Activated naive CD4-positive, alpha-beta T cell treated with anti-CD3 and anti-CD28 coated beads for 36 hours (primary cell): ENCODE data around the gene CACNG5. TPM values are rescaled to one million over a fixed set of nuclear protein-coding genes. Genes with fewer than 3 reads are reported as not detected.

Source experiments
- CTCF ChIA-PET: fragments of 350-600 bp; sonication (Branson Sonifier 250); formaldehyde crosslinking; loops from one replicate; lab custom pipeline; 2021; ENCODE audit warnings: antibody characterized with exemption; lab: Charles Lee
- DNase-seq: peaks from one replicate; pipeline ENCODE4 v3.0.0-alpha.2; 2020
- H3K27ac Mint-ChIP-seq: one replicate; pipeline ENCODE4 v1.8.0; 2021; ENCODE audit warnings: mild to moderate bottlenecking, mixed read lengths
- H3K27me3 Mint-ChIP-seq: one replicate; pipeline ENCODE4 v1.8.0; 2021; ENCODE audit warnings: low read depth, mixed read lengths
- H3K36me3 Mint-ChIP-seq: one replicate; pipeline ENCODE4 v1.8.0; 2021; ENCODE audit warnings: low read depth, mixed read lengths
- H3K4me1 Mint-ChIP-seq: one replicate; pipeline ENCODE4 v1.8.0; 2021; ENCODE audit warnings: low read depth, mixed read lengths
- H3K4me3 Mint-ChIP-seq: one replicate; pipeline ENCODE4 v1.8.0; 2021; ENCODE audit warnings: mild to moderate bottlenecking, moderate library complexity, mixed read lengths
- H3K9me3 Mint-ChIP-seq: one replicate; pipeline ENCODE4 v1.8.0; 2021; ENCODE audit warnings: mixed read lengths
- intact Hi-C: fragments of 100-400 bp; cut with micrococcal nuclease; formaldehyde crosslinking; loops from one replicate; pipeline ENCODE4 v1.15.1; 2023
- total RNA-seq, 2 experiments: library from RNA; stranded (reverse); gene quantifications; one replicate each; pipeline ENCODE4 v1.2.3, GENCODE V29; 2021

CACNG5 gene
- total RNA-seq, 2 experiments from 2014 or later: not detected

- Mint-ChIP-seq H3K27ac (no peak overlapping the region), H3K9me3 (no peaks in the 10 kb centered on the region)
- no peak for DNase-seq
Measured at GRCh38 chr17:66807182-66807581, 27.7 kb upstream of the CACNG5 start.

GRCh38 chr17:66809408-66809807, 25.5 kb upstream of the CACNG5 start:
- H3K36me3 Mint-ChIP-seq: peaks cover 14% of the 10 kb centered on the region
- no peaks in the 10 kb centered on the region for H3K9me3 Mint-ChIP-seq
- no peaks in the 10 kb centered on the region for H3K27me3 Mint-ChIP-seq
- no peak overlapping the region for H3K27ac Mint-ChIP-seq
- H3K4me3 Mint-ChIP-seq: no peak overlapping the region
- peaks cover 33% of the 10 kb centered on the region for H3K4me1 Mint-ChIP-seq
- no peak for DNase-seq
- CTCF ChIA-PET: no interaction called here
- intact Hi-C loops: no loop called here

More at GRCh38 chr17:66807182-66807581, 27.7 kb upstream of the CACNG5 start:
- CTCF ChIA-PET: no interaction called here
- Mint-ChIP-seq H3K4me1 (peaks cover 36% of the 10 kb centered on the region), H3K4me3 (no peak overlapping the region), H3K36me3 (peaks cover 19% of the 10 kb centered on the region), H3K27me3 (no peaks in the 10 kb centered on the region)
- intact Hi-C loops: no loop called here

- H3K36me3 Mint-ChIP-seq: peaks cover 9% of the 10 kb centered on the region
- DNase-seq: no peak
- no peaks in the 10 kb centered on the region for H3K27me3 Mint-ChIP-seq
- H3K27ac Mint-ChIP-seq: no peak overlapping the region
- H3K9me3 Mint-ChIP-seq: no peaks in the 10 kb centered on the region
- H3K4me3 Mint-ChIP-seq: no peak overlapping the region
- CTCF ChIA-PET: interaction anchor here (0.6 kb wide), 1 partner anchor 85 kb away, joined by 3 read pairs; no protein-coding TSS in a partner anchor
- intact Hi-C loops: no loop called here
- H3K4me1 Mint-ChIP-seq: peaks cover 21% of the 10 kb centered on the region
Measured at GRCh38 chr17:66810951-66811682, 23.8 kb upstream of the CACNG5 start.

- intact Hi-C loops: no loop called here
- no peak for DNase-seq
Measured at GRCh38 chr17:66811683-66812054, 23.2 kb upstream of the CACNG5 start.

GRCh38 chr17:66812571-66812970, 22.3 kb upstream of the CACNG5 start:
- Mint-ChIP-seq H3K4me1 (peaks cover 10% of the 10 kb centered on the region), H3K27me3 (no peaks in the 10 kb centered on the region), H3K36me3 (peaks cover 8% of the 10 kb centered on the region), H3K9me3 (peaks cover under 1% of the 10 kb centered on the region), H3K27ac (no peak overlapping the region), H3K4me3 (no peak overlapping the region)
- no peak for DNase-seq
- intact Hi-C loops: no loop called here
- CTCF ChIA-PET: no interaction called here

More at GRCh38 chr17:66811683-66812054, 23.2 kb upstream of the CACNG5 start:
- CTCF ChIA-PET: no interaction called here
- no peaks in the 10 kb centered on the region for H3K27me3 Mint-ChIP-seq
- H3K4me3 Mint-ChIP-seq: no peak overlapping the region
- no peaks in the 10 kb centered on the region for H3K9me3 Mint-ChIP-seq
- H3K36me3 Mint-ChIP-seq: peaks cover 9% of the 10 kb centered on the region
- no peak overlapping the region for H3K27ac Mint-ChIP-seq
- peaks cover 18% of the 10 kb centered on the region for H3K4me1 Mint-ChIP-seq

- H3K4me3 Mint-ChIP-seq: no peak overlapping the region
- peaks cover 3% of the 10 kb centered on the region for H3K4me1 Mint-ChIP-seq
- intact Hi-C loops: no loop called here
- no peaks in the 10 kb centered on the region for H3K27me3 Mint-ChIP-seq
- no peak overlapping the region for H3K27ac Mint-ChIP-seq
- CTCF ChIA-PET: no interaction called here
- peaks cover 4% of the 10 kb centered on the region for H3K36me3 Mint-ChIP-seq
- peaks cover 3% of the 10 kb centered on the region for H3K9me3 Mint-ChIP-seq
- no peak for DNase-seq
Measured at GRCh38 chr17:66813296-66813695, 21.6 kb upstream of the CACNG5 start.

- no peaks in the 10 kb centered on the region for H3K27me3 Mint-ChIP-seq
- intact Hi-C loops: no loop called here
- no peak overlapping the region for H3K4me3 Mint-ChIP-seq
- H3K36me3 Mint-ChIP-seq: no peaks in the 10 kb centered on the region
- no peak for DNase-seq
- H3K4me1 Mint-ChIP-seq: no peaks in the 10 kb centered on the region
- H3K27ac Mint-ChIP-seq: no peak overlapping the region
- CTCF ChIA-PET: no interaction called here
- H3K9me3 Mint-ChIP-seq: peaks cover 3% of the 10 kb centered on the region
Measured at GRCh38 chr17:66814026-66814425, 20.9 kb upstream of the CACNG5 start.

GRCh38 chr17:66814570-66814969, 20.3 kb upstream of the CACNG5 start:
- Mint-ChIP-seq H3K27ac (no peak overlapping the region), H3K27me3 (no peaks in the 10 kb centered on the region), H3K4me3 (no peak overlapping the region), H3K4me1 (no peaks in the 10 kb centered on the region), H3K36me3 (no peaks in the 10 kb centered on the region), H3K9me3 (peaks cover 3% of the 10 kb centered on the region)
- no peak for DNase-seq
- CTCF ChIA-PET: no interaction called here
- intact Hi-C loops: no loop called here

GRCh38 chr17:66817750-66818149, 17.2 kb upstream of the CACNG5 start:
- CTCF ChIA-PET: no interaction called here
- no peaks in the 10 kb centered on the region for H3K4me1 Mint-ChIP-seq
- peaks cover 3% of the 10 kb centered on the region for H3K27me3 Mint-ChIP-seq
- DNase-seq: no peak
- H3K4me3 Mint-ChIP-seq: no peak overlapping the region
- intact Hi-C loops: no loop called here
- no peak overlapping the region for H3K27ac Mint-ChIP-seq
- H3K36me3 Mint-ChIP-seq: no peaks in the 10 kb centered on the region
- peaks cover 3% of the 10 kb centered on the region for H3K9me3 Mint-ChIP-seq

GRCh38 chr17:66819466-66819865, 15.5 kb upstream of the CACNG5 start:
- CTCF ChIA-PET: no interaction called here
- Mint-ChIP-seq H3K4me3 (no peak overlapping the region), H3K27me3 (peaks cover 3% of the 10 kb centered on the region), H3K27ac (no peak overlapping the region), H3K4me1 (no peaks in the 10 kb centered on the region), H3K9me3 (peaks cover 3% of the 10 kb centered on the region), H3K36me3 (no peaks in the 10 kb centered on the region)
- DNase-seq: no peak
- intact Hi-C loops: no loop called here

GRCh38 chr17:66822009-66822408, 12.9 kb upstream of the CACNG5 start:
- intact Hi-C loops: no loop called here
- no peak for DNase-seq

GRCh38 chr17:66826856-66827255, 8.1 kb upstream of the CACNG5 start:
- Mint-ChIP-seq H3K4me3 (no peak overlapping the region), H3K4me1 (peaks cover 1% of the 10 kb centered on the region), H3K36me3 (no peaks in the 10 kb centered on the region), H3K27ac (no peak overlapping the region), H3K9me3 (no peaks in the 10 kb centered on the region), H3K27me3 (peaks cover 34% of the 10 kb centered on the region)
- DNase-seq: no peak
- CTCF ChIA-PET: no interaction called here
- intact Hi-C loops: no loop called here

More at GRCh38 chr17:66822009-66822408, 12.9 kb upstream of the CACNG5 start:
- no peak overlapping the region for H3K27ac Mint-ChIP-seq
- no peaks in the 10 kb centered on the region for H3K4me1 Mint-ChIP-seq
- CTCF ChIA-PET: no interaction called here
- H3K4me3 Mint-ChIP-seq: no peak overlapping the region
- peaks cover 3% of the 10 kb centered on the region for H3K9me3 Mint-ChIP-seq
- H3K36me3 Mint-ChIP-seq: no peaks in the 10 kb centered on the region
- H3K27me3 Mint-ChIP-seq: peaks cover 5% of the 10 kb centered on the region

- DNase-seq: peak; percentile 56
- intact Hi-C loops: no loop called here
- peaks cover 1% of the 10 kb centered on the region for H3K4me1 Mint-ChIP-seq
- no peak overlapping the region for H3K27ac Mint-ChIP-seq
- no peak overlapping the region for H3K4me3 Mint-ChIP-seq
- H3K36me3 Mint-ChIP-seq: no peaks in the 10 kb centered on the region
- peaks cover 50% of the 10 kb centered on the region for H3K27me3 Mint-ChIP-seq
- H3K9me3 Mint-ChIP-seq: no peaks in the 10 kb centered on the region
- CTCF ChIA-PET: no interaction called here
Measured at GRCh38 chr17:66829386-66829864, 5.5 kb upstream of the CACNG5 start.
